ENCODE results near the gene HTT.

Gene HTT

DNA sequence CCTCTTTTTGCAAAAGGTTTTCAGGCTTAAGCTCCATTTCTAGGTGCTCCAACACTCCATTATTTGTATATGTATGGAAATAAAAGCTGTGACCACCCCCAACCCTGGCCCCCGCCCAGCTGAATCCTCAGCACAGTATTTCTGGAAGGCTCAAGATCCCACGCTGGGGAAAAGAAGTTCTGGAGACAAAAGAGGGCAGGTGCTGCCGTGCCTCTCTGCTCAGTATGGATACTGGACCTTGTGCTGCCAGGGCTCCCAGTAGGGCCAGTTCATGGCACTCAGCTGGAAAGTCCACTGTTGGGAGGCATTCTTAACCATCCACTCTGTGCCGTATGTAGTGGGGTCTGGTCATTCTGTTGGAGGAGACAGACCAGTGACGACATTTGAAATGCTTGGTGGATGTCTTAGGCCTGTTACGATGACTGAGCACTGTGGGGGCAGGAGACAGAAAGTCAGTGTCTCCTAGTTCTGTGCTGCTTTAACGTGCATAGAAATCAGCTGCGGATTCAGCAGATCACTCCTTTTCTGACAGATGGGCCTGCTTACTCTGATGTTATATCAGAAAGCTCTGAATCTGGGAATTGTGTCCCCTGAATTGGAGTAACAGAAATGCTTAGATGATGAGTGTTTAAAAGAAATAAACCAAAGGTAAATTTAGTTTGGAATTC is 126.1 kb downstream of the HTT start:
- no peak for DNase-seq (ENCODE audit: low read depth)

DNA sequence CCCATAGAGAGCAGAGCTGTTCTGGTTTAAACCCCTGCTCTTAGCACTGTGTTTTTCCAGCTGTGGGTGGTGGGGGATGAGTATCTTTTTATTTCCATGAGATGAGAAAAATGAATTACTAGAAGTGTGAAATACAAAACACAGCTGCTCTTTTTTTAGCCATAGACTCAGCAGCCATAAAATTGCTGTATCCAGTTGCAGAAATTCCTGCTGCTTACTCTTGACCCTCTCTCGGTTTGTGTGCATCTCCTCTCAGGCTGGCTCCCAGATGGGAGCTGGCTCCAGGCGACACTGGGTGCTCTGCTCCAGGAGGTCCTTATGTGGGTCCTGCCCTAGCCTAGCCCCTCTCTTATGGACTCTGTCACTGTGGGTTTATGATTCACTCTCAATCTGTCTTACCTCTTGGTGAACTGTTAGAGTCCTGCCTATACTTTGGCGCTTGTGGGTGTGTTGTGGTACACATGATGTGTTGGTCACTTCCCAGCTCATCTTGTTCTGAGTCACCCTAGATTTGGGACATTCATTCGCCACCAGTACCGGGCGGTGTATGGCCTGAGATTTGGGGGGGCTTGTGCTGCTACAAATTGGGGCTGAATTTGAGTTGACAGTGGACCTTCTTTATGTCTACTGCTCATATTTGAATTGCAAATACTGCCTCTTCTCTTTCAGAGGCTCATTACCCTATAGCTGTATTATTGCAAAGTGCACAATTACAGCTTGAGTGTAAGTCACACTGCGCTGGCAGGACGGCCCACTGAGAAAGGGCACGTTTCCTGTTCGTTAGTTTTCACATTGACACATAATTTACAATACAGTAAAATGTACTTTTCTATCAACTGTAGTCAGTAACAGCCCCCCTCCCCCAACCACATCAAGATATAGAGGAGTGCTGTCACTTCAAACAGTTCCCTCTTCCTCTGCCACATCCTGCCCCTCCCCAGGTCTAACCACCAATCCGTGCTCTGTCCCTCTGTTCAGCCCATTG is 127.5 kb downstream of the HTT start:
- DNase-seq (ENCODE audit: low read depth) = peak; percentile 53

DNA sequence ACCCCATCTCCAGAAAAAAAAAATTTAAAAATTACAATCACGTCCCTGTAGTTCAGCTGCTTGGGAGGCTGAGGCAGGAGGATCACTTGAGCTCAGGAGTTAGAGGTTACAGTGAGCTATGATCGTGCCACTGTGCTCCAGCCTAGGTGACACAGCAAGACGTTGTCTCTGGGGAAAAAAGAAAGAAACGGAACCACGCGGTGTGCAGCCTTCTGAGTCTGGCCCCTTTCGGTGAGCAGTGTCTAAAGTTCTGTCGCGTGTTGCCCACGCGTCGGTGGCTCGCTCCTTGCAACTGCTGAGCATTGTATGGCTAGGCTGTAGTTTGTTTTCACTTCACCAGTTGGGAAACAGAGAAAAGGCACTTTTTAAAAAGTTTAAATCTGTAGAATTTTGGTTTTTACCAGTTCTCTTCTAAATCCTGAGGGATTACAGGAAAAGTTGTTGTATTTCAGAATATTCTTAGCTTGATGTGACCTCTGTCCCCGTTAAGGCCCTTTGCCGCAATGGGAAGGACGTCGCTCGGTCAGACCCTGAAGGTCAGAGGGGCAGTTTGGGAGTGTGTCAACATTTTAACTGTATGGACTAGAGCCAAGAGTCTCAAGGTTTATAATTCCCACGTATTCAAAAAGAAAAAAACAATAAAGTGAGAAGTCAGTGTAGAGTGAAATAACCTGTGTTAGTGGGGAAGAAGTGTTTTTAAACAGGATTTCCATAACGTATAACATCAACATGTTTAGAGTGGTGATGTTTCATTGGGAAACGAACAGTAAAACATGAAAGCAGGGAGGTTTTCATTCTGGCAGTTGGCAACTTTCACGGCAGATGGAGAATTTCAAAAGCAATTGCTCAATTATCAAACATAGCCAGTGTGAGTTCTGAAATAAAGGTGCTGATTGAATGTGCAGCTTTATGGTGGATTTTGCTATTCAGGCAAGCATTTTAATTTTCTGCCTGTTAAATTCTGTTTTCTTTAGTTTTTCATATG is 128.6 kb downstream of the HTT start:
- peak; percentile 39 for DNase-seq (ENCODE audit: low read depth)

DNA sequence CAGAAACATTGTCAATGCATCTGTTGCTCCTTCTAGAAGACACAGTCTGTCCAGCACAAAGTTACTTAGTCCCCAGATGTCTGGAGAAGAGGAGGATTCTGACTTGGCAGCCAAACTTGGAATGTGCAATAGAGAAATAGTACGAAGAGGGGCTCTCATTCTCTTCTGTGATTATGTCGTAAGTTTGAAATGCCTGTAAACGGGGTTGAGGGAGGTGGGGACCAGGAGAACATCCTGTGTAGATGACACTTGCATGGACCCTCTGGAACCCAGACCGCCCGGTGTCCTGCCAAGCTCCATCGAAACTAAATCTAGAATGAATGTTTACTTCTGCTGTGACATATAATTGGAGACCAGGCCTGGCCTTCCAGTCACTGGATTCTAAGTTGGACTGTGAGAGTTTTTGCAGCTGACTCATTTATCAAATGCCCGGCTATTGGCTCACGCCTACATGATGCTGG is 129.5 kb downstream of the HTT start:
- DNase-seq (ENCODE audit: low read depth) = no peak

DNA sequence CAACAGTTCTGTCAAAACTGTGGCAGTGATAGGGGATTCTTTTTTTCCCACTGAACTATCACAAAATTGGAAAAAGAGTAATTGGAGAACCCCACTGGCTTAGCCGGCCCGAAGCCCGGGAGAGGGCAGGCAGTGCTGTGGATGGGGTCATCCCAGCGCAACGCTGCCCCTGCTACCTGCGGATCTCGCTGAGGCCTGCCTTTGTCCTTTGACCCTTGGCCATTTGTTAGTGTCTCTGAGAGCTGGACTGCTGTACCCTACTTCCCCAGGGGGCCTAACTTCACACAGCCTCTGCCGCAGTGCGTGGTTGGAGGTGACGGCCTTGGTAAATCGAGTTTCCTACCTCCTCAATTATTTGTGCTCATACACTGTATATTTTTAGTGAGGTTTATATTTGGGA is 131.5 kb downstream of the HTT start:
- no peak for DNase-seq (ENCODE audit: low read depth)

DNA sequence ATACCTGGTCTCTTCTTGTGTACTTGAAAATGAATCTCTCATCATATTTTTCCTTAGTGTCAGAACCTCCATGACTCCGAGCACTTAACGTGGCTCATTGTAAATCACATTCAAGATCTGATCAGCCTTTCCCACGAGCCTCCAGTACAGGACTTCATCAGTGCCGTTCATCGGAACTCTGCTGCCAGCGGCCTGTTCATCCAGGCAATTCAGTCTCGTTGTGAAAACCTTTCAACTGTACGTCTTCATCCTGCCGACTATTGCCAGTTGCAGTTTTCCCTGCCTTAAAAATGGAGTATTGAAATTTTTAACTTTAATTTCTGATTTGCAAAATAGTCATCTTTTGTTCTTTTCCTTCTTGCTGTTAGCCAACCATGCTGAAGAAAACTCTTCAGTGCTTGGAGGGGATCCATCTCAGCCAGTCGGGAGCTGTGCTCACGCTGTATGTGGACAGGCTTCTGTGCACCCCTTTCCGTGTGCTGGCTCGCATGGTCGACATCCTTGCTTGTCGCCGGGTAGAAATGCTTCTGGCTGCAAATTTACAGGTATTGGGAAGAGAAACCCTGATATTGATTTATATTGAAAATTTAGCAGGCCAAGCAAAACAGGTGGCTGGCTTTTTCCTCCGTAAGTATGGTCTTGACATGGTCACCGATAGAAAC is 132.1 kb downstream of the HTT start:
- DNase-seq (ENCODE audit: low read depth) = no peak

DNA sequence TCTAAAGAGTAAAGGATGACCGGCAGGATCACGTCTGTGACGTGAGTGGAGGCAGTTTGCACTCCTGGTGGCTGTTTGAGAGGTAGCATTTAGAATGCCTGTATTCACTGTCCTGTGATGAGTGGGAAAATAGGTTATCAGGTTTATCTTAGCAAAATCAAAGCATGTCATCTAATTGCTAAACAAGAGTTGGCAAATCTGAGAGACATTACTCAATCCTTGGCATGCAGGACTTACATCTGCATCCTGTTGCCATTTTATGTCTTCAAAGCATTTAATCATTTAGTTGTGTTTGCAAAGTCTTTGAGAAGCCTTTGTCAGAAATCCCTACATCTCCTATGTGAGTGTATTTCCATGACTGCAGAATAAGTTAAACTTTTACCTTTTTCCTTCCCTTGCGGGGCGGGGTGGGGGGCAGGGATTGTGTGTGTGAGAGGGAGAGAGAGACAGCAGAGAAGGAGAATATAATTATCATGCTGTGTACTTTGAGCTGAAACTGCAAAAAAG is 133.1 kb downstream of the HTT start:
- no peak for DNase-seq (ENCODE audit: low read depth)

DNA sequence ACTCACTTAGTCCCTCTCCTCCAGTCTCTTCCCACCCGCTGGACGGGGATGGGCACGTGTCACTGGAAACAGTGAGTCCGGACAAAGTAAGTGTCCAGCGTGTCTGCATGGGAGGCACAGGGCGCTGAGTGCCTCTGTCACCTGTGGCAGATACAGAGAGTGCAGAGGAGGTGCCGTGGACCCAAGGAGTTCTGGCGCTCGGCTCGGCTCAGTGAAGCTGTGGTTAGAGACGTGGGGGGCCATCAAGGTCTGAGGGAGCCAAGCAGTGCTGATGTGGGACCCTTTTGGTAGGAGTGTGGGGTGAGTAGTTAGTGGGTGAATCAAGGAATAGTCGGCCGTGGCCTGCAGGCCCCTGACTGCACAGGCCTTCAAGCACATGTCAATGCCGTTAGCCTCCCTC is 134.3 kb downstream of the HTT start:
- DNase-seq (ENCODE audit: low read depth) = no peak

DNA sequence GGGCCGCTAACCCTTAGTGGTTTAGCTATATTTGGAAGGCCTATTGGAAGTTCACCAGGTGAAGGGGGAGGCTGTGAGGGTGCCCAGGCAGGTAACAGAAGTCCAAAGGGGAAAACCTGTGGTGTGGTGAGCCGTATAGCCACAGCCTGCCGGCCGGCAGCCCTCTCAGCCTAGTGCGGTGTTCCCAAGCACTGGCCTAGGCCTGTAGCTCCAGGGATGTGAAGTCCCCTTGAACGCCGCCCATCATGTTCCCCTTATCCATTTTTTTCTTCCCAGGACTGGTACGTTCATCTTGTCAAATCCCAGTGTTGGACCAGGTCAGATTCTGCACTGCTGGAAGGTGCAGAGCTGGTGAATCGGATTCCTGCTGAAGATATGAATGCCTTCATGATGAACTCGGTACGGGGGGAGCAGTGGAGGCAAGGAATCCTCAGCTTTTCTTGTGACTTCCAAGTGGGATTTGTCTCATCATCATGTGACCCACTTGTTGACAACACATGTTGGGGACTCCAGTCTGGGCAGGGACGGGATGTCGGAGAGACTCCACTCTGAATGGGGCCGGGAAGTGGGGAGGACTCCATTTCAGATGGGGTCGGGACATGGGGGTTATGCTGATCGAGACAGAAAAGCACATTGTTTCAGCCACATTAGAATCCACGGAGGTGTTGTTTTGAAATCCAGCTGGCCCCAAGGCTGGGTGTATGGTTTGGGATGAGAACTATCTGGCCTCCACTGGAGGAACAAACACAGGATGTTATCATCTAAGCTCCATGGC is 135.3 kb downstream of the HTT start:
- no peak for DNase-seq (ENCODE audit: low read depth)

DNA sequence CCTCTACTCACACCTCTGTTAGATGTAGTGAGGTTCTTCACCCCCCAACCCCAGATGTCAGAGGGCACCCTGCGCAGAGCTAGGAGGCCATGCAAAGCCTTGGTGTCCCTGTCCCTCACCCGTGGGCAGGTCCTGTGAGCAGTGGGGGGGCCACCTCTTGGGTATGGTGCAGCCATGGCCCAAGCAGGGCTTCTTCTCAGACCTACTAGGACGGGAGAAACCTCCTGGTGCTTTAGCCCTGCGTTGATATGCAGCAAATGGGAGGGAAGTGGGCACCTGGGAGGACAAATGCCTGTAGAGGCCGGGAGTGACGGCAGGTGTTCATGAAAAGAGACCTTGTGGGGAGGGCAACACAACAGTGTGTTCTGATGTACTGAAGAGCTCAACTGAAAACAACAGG is 136.0 kb downstream of the HTT start:
- DNase-seq (ENCODE audit: low read depth) = no peak

DNA sequence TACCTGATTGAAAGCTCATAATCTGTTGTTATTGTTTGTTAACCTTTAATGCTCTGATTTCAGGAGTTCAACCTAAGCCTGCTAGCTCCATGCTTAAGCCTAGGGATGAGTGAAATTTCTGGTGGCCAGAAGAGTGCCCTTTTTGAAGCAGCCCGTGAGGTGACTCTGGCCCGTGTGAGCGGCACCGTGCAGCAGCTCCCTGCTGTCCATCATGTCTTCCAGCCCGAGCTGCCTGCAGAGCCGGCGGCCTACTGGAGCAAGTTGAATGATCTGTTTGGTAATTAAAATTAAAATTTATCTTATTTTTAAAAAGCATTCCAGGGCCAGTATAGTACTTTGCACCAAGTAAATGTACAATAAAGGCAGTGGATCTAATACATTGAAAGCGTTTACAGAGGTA is 137.4 kb downstream of the HTT start:
- no peak for DNase-seq (ENCODE audit: low read depth)

DNA sequence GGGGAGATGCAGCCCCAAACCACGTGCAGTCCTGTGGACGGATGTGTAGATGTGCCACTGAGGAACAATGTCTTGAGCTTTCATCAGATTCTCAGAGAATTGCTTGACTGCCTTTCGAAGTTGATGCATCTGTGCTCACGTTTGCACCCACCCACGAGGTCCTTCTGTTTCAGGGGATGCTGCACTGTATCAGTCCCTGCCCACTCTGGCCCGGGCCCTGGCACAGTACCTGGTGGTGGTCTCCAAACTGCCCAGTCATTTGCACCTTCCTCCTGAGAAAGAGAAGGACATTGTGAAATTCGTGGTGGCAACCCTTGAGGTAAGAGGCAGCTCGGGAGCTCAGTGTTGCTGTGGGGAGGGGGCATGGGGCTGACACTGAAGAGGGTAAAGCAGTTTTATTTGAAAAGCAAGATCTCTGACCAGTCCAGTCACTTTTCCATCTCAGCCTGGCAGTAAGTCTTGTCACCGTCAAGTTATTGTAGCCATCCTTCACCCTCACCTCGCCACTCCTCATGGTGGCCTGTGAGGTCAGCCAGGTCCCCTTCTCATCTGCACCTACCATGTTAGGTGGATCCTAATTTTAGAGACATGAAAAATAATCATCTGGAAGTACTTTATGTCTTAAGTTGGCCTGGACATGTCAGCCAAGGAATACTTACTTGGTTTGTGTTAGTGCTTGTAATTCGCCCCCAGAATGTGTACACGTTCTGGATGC is 138.1 kb downstream of the HTT start:
- DNase-seq (ENCODE audit: low read depth) = no peak

DNA sequence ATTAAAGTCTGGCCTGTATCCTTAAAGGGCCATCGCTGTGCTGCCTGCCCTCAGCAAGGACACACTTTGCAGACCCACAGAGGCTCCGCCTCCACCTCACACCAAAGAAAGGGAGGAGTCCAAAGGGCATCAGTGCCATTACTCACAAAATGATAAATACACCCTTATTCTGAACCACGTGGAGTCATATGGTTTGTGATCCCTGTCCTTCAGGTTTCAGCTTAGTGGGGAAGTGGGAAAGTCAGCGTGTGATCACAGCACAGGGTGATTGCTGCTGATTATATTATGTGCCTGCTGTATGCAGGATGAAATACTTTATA is 138.6 kb downstream of the HTT start:
- no peak for DNase-seq (ENCODE audit: low read depth)

DNA sequence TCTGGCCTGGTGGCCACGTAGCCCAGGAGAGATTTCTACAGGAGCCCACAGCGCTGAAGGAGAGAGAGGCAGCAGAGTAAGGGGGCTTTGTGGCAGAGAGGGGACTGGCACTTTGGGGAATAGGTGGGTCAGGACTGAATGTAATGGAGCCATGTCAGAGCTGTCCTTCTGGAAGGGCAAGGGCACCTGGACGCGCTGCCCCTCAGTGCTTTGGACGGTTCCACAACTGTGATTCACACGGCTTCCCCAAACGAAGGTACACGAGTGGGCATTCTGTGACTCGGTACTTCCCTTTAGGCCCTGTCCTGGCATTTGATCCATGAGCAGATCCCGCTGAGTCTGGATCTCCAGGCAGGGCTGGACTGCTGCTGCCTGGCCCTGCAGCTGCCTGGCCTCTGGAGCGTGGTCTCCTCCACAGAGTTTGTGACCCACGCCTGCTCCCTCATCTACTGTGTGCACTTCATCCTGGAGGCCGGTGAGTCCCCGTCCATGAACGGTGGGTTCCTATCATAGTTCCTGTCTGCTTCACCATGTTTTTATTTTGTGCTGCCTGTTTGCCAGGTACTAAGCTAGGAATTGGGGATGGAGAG is 139.3 kb downstream of the HTT start:
- no peak for DNase-seq (ENCODE audit: low read depth)

DNA sequence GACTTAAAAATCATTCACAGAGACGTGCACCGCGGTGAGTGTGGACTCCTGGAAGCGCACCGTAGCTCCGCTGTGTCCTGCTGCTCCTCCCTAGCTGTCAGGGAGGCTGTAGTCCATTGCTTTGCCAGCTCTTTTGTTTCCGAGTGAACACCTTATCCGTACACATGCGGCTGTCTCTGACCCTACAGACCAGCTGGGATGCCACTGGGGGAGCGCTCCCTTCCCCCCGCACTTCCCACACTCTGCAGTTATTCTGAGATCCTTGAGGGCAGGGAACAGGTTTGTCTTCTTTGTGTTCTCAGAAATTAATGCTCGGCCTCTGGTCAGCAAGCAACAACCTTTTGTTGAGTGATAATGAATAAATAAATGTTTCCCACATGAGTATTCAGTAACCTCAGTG is 140.8 kb downstream of the HTT start:
- DNase-seq (ENCODE audit: low read depth) = no peak

DNA sequence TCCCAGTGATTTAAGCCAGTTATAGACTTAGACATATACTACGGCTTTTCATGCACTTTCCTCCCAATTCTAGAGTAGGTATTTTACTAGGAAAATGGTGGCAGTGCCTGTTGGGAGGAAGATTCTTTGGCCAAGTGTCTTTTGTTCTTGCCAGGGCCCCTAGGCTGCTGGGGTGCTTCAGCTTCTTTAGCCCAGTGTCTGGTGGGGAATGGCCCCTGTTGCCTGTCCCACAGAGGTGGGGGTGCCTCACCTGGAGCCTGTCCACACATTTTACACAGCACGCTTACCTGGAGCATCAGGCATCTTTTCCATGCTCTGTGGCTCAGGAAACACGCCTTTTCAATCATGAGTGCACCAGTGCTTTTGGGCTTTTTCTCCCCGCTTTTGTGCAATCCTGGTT is 141.3 kb downstream of the HTT start:
- DNase-seq (ENCODE audit: low read depth) = no peak

DNA sequence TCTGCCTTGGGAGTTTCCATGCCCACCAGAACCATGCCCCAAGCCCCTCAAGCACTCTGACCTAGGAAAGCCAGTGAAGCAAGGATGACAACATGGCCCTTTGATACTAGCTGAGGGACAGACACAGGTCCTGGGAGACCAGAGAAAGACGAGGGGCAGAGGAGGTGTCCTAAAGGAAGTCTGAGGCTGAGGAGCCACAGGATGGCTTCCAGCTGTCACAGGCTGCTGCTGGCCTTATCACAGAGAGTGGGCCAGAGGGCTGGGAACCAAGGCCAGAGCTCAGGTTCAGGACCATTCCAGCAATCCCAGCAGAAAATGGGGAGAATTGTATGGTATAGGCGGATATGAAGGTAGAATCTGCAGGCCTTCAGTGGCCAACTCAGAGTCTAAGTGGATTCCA is 142.8 kb downstream of the HTT start:
- no peak for DNase-seq (ENCODE audit: low read depth)

DNA sequence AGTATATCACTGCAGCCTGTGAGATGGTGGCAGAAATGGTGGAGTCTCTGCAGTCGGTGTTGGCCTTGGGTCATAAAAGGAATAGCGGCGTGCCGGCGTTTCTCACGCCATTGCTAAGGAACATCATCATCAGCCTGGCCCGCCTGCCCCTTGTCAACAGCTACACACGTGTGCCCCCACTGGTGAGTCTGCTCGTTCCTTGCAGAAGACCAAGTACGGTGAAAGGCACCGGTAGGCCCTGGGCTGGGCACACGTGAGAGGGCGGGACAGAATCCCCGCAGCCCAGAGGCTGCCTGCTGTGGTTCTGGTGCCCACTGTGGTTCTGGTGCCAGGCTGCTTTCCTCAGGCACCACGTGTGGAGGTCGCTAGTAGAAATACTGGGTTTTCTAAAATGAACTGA is 143.3 kb downstream of the HTT start:
- DNase-seq (ENCODE audit: low read depth) = no peak

DNA sequence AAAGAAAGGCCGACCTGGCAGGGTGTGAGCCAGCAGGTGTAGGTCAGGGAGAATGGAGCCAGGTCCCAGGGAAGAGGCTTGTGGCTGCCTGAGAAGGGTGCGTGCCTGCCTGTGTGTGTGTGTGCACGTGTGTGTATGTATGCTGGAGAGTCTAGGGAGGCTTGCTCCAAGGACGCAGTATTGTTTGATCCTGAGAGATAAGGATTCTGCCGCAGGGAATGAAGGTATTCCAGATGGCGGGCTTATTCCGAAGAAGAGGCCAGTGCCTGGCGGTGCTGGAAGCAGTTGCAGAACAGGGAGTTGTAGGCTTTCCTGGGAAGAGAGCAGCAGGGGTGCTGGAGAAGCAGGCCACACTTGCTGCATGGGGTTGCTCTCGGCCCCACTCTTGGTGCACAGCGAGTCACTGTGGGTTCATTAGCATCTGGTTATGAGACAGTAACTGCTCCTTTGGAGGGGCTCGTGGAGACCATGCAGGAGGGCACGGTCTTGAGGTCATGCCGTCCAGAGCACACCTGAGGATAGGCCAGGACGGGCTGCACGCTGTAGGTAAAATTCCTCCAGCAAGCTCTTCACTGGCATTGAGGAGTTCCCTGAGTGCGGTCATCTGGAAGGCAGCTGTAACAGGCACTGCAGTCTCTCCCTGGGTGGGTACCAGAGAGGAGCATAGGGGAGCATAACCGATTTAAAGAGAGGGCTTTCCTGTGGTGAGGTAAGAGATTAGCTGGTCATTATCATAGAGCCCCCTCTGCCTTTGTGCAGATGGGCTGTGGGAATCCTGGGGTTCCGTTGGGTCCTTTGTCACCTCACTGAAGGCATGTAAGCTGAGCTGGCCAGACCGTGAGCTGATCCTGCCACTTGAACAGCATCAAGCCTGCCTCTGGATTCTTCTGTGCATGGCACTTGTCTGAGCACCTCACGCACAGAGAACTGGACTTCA is 144.6 kb downstream of the HTT start:
- no peak for DNase-seq (ENCODE audit: low read depth)
